HG02970 (cell line): ENCODE measurements around the gene HCFC1.

Experiments used
- ATAC-seq: cut with Tn5 transposase; IDR thresholded peaks from one replicate; pipeline ENCODE4 v1.9.1; 2021; ENCODE audit warnings: mild to moderate bottlenecking, moderate library complexity, moderate number of reproducible peaks; ENCODE audit not compliant: unreplicated experiment, low FRiP score

HCFC1 gene

GRCh38 chrX:153971450-153972367 lies at the start of gene HCFC1:
Gene HCFC1 (minus strand): TSS chrX:153971818. CDS start chrX:153970840, 978 bp downstream.
- ATAC-seq = peak; percentile 44

GRCh38 chrX:154021131-154021611 lies 49.6 kb upstream of the HCFC1 start:
- no peak for ATAC-seq

- ATAC-seq = no peak
Observed at GRCh38 chrX:154020536-154021115, 49.0 kb upstream of the HCFC1 start.

- peak; percentile 55 for ATAC-seq
Observed at GRCh38 chrX:154019633-154020528, 48.3 kb upstream of the HCFC1 start, which contains the start of gene IRAK1. Gene IRAK1 (minus strand): TSS chrX:154019902. CDS start chrX:154019812, 90 bp downstream.

GRCh38 chrX:154019061-154019621 lies 47.5 kb upstream of the HCFC1 start:
- no peak for ATAC-seq

GRCh38 chrX:154018518-154019060 lies 47.0 kb upstream of the HCFC1 start:
- no peak for ATAC-seq

GRCh38 chrX:154017766-154018517 lies 46.3 kb upstream of the HCFC1 start:
- no peak for ATAC-seq

- no peak for ATAC-seq
Observed at GRCh38 chrX:154016366-154017076, 44.9 kb upstream of the HCFC1 start.

- ATAC-seq = no peak
Observed at GRCh38 chrX:154015581-154016264, 44.1 kb upstream of the HCFC1 start.

GRCh38 chrX:154014429-154015380 lies 43.1 kb upstream of the HCFC1 start:
- ATAC-seq = no peak

GRCh38 chrX:154013614-154014360 lies 42.2 kb upstream of the HCFC1 start:
- no peak for ATAC-seq

GRCh38 chrX:154013001-154013421 lies 41.4 kb upstream of the HCFC1 start:
- no peak for ATAC-seq

GRCh38 chrX:154012336-154012991 lies 40.8 kb upstream of the HCFC1 start:
- no peak for ATAC-seq

- ATAC-seq = no peak
Observed at GRCh38 chrX:154011376-154012335, 40.0 kb upstream of the HCFC1 start.
